Measurements from ENCODE around the gene UBE4B.

Gene UBE4B

DNA sequence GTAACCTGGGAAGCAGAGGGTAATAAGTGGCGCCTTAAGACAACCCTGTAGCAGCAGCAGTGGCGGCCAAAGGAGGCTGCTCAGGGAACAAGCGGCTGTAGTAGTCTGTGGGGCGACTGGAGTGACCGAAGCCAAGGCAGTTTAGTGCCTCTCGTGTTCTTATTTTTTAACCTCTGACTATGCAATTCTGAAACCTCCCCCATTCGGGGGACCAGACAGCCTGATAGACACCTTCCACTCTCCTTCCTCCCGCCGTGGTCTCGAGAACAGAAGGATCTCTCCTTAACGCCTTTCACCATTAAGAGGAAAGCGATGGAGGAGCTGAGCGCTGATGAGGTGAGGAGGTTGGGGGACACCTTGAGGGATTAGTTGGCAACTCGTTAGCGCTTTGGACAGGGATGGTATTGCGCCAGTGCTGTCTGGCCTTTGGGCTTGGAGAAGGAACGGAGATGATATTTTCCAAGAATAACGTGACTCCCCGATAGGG, 644 bp downstream of the UBE4B start:
- no peak for DNase-seq (ENCODE audit: low read depth, low spot score)

DNA sequence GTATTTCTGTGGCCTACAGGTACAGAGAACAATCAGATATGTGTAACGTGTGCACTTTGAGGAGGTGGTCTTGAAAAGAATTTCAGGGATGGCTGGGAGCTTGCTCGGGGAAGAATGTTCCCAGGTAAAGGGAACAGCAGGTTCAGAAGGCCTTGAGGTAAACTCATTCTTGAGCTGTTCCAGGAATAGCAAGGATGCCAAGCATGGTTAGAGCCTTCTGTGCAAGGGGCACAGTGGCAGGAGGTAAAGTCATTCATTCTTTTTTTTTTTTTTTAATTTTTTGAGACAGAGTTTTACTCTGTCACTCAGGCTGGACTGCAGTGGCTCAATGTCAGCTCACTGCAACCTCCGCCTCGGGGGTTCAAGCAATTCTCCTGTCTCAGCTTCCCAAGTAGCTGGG, 10.0 kb downstream of the UBE4B start:
- DNase-seq (ENCODE audit: low read depth, low spot score), result no peak

DNA sequence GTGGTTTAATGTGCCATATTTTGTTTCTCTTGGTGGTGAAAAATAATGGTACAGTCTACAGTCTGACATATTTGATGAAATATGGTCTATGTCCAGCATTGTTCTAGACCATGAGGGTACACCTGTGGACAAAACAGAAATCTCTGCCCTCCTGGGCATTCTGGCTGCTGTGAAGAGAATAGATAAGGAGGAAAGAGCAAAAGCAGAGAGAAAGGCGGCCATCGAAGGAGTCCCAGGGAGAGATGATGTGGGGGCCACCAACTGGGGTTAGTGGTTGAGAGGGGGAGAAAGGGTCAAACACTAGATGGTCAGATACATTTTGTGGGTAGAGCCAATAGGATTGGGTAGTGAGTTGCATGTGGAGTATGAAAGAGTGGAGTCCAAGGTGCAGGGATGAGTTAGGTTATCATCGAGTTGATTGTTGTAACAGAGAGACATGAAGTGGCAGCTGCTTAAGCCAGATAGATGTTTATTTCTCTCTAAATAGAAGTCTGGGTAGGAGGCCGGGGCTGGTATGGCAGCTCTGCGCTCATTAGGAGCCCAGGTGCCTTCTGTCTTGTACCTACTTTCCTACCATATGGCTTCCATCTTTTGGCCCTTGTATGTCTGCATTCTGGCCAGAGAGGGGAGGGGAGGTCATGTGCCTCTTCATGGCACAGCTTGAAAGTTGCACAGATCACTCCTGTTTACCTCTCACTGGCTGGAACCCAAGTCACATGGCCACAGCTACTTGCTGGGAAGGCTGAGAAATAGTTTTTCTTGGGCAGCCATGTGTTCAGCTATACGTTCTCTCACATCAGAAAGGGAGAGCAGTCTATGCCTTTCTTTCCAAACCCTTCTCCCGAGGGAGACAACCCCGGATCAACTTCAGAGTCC, 13.0 kb downstream of the UBE4B start:
- DNase-seq (ENCODE audit: low read depth, low spot score), result no peak

DNA sequence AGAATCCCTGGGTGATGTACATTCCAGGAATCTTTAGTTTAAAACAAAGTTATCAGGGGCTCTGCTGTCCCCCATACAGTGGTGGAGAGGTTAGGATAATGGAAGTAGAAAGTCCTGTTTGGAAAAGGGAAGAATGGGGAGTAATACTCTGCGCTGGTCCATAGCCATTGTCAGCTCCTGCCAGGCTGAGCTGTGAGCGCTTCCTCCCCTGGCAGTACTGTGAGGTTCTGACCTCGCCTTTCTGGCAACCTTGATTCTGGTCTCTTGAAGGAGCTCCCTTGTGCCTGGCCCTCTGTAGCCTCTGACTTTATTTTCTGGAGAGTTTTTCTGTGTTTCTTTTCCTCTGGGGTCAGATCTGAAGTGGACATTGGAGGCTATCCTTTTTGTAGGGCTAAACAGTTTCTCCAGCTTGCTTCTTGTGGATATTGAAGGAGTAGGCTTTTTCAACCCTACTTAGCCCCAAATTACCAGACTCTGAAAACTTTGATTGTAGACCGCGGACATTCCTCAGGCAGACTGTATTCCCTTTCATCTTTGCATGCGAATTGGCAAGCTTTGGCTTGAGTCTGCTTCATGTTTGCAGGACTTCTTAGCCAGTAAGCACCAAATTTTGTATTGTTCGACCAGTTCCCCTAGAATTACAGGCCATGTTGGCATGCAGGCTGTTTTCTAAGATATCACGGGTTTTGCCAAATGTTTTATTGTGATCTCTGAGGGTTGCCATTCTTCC, 13.8 kb downstream of the UBE4B start:
- DNase-seq (ENCODE audit: low read depth, low spot score), result no peak

DNA sequence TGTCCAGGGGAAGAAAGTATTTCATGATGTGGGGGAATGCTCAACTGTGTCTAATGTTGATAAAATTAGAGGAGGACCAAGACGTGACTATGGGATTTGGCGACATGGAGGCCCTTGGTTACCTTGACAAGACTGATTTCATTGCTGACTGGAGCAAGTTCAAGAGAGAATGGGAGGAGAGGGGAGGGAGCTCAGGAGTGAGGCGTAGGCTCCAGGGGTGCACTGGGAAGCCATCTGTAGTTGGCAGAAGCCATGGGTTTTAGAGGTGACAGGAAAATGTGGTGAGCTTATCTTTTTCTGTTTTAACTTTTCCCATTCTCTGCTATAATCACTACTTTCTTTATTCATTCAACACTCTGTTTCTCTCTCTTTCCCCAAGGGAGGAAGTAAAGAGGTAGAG, 15.8 kb downstream of the UBE4B start:
- no peak for DNase-seq (ENCODE audit: low read depth, low spot score)

DNA sequence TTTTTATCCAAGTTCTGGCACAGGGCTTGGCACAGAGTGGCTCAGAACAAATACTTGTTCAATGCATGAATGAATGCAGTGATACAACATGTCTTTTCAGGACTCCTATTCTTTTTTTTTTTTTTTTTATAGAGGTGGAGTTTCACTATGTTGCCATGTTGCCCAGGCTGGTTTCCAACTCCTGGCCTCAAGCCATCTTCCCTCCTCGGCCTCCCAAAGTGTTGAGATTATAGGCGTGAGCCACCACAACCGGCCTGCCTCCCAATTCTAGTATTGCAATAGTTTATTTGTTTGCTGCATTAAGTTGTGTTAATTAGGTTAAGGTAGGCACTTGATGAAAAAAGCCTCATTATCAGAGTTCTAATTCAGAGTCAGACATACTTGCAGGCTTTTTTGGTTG, 17.9 kb downstream of the UBE4B start:
- DNase-seq (ENCODE audit: low read depth, low spot score), result no peak

DNA sequence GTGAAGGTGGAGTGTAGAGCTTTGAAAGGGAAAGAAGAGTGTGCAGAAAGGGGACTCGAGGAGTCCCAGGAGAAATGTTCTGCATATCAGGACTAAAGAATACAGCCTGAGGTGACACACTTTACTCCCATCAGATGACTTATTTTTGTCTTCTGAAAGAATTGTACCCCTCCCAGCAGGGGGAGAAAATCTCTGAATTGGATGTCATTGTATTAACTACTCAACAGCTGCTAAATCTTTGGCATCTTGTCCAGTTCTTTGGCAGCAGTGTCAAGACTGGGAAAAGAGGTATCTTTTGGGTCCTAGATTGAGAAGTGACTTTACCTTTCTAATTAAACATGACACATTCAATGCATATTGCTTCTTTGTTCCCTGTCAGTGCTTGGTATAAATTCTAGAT, 18.9 kb downstream of the UBE4B start:
- no peak for DNase-seq (ENCODE audit: low read depth, low spot score)

DNA sequence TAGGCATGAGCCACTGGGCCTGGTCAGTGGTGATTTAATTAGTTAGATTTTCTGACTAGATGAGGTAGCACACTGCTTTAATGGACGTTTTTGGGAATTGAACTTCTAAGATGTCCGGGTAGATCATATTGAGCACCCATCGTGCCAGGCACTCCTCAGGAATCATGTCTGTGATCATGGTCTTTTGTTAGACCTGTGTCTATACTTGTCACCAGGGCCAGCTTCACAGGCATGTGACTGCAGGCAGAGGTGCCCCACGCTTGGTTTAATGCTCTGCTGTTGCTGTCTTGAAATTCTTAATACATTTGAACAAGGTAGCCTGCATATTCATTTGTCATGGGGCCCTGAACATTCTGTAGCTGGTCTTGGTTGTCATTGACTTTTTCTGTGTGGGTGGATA, 19.6 kb downstream of the UBE4B start:
- no peak for DNase-seq (ENCODE audit: low read depth, low spot score)

DNA sequence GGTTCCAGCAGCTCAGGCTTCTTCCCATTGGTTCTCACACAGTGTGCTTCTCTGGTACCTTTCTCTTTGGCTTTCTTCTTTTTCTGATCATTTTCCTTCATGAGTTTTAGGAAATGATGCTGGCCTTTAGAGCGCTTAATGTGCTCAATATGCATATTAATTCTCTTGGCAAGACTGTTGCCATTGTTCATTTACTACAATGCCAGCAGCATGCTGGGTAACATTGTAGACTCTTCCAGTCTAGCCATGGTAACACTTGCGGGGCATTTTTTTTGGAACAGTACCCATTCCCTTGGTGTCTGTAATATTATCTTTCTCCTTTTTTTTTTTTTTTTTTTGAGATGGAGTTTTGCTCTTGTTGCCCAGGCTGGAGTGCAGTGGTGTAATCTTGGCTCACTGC, 21.7 kb downstream of the UBE4B start:
- DNase-seq (ENCODE audit: low read depth, low spot score), result no peak

DNA sequence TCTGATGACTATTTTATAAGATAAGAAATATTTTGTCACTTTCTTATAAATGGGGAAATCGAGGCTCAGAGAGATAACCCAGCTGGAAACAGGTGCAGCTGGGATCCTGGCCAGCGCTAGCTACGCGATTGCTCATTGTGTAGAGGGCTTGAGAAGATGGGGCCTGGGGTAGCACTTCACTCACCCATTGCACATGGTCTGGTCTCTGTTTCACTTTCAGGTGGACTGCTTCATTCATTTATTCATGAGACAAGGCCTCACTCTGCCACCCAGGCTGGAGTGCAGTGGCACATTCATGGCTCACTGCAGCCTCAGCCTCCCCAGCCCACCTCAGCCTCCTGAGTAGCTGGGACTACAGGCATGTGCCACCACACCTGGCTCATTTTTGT, 23.8 kb downstream of the UBE4B start:
- DNase-seq (ENCODE audit: low read depth, low spot score), result no peak

DNA sequence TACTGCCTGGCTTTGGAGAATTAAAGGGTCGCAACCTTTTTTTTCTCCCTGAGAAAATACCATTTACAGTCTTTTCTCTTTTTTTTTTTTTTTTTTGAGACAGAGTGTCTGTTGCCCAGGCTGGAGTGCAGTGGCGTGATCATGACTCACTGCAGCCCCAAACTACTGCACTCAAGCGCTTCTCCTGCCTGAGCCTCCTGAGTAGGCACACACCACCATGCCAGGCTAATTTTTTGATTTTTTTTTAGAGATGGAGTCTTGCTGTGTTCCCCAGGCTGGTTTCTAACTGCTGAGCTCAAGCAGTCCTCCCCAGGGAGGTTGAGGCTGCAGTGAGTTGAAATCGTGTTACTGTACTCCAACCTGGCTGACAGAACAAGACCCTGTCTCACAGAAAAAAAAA, 24.6 kb downstream of the UBE4B start:
- DNase-seq (ENCODE audit: low read depth, low spot score), result no peak

DNA sequence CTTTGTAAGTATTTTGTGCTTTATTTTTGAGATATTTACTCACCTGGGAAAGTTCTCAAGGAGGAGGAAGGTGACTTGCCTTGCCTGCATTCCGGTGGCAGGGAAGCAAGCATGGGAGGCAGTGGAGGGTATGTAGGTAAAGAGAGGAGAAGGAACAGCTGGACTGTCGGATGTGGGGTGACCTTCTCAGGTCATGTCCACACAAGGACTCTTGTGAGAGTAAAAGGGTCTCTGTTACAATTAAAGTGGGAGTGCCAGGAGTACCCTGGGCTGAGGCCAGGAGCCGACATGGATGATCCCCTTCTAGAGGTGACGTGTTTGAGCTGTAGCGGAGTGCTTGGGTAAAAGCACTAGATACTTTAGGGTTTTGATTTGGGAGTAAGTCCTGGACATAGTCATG, 25.0 kb downstream of the UBE4B start:
- no peak for DNase-seq (ENCODE audit: low read depth, low spot score)

DNA sequence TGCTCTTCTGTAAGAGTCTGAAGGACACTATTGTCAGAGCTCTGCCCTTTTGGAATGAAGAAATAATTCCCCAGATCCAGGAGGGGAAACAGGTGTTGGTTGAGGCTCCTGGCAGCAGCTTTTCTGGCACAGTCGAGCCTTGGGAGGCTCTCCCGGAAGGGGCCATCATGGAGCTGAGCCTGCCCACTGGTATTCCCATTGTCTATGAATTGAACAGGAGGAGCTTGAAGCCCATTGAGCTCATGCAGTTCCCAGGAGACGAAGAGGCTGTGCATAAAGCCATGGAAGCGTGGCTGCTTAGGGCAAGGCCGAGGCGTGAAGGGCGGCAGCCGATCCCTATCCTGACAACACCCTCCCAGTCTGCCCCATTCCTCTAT, 26.6 kb downstream of the UBE4B start:
- no peak for DNase-seq (ENCODE audit: low read depth, low spot score)

DNA sequence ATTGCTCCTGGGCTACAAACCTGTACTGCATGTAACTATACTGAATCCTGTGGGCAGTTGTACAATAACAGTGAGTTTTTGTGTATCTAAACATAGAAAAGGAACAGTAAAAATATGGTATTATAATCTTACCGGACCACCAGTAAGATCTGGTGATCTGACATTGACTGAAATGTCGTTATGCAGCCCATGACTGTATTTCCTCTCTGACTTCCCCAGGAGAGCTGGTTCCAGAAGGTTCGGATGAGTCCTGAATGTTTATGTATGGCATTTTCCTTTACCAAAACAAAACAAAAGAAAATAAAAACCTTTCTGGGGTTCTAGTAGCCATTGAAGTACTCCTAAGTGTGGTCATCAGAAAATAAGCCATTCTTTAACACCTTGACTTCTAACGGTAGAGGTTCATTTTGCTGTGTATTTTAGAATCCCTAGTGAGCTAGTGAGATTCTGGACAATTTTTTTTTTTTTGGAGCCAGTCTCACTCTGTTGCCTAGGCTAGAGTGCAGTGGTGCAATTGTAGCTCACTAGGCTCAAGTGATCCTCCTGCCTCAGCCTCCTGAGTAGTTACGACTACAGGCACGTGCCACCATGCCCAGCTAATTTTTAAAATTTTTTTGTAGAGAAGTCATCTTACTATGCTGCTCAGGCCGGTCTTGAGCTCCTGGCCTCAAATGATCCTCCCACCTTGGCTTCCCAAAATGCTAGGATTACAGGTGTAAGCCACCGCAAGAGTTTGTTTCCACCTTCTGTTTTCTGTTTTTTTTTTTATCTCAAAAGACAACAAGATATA, 27.7 kb downstream of the UBE4B start:
- DNase-seq (ENCODE audit: low read depth, low spot score), result no peak

DNA sequence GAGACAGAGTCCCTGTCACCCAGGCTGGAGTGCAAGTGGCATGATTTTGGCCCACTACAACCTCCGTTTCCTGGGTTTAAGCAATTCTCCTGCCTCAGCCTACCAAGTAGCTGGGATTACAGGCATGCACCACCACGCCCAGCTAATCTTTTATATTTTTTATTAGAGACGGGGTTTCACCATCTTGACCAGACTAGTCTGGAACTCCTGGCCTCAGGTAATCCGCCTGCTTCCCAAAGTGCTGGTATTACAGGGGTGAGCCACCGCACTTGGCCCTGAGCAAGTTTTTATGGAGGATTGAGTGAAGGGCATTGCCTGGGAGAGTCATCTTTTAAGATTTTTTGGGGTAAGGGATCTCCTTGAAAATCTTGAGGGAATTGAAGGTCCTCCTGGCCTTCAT, 28.5 kb downstream of the UBE4B start:
- DNase-seq (ENCODE audit: low read depth, low spot score), result no peak

DNA sequence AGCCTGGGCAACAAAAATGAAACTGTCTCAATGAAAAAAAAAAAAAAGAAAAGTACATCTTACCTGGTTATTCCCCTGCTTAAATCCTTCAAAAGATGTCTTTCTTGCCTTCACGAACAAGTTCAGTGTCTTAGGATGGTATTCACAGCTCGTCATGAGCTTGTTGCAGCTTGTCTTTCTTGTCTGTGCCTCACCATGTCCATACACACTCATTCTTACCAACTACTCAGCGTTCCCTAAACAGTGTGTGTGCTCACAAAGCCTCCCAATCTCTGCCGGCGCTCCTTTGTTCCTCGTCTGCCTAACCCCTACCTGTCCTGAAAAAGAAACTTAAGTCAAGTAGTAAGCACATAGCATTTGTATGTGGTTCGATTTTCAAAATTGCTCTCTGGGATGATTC, 31.1 kb downstream of the UBE4B start:
- no peak for DNase-seq (ENCODE audit: low read depth, low spot score)

DNA sequence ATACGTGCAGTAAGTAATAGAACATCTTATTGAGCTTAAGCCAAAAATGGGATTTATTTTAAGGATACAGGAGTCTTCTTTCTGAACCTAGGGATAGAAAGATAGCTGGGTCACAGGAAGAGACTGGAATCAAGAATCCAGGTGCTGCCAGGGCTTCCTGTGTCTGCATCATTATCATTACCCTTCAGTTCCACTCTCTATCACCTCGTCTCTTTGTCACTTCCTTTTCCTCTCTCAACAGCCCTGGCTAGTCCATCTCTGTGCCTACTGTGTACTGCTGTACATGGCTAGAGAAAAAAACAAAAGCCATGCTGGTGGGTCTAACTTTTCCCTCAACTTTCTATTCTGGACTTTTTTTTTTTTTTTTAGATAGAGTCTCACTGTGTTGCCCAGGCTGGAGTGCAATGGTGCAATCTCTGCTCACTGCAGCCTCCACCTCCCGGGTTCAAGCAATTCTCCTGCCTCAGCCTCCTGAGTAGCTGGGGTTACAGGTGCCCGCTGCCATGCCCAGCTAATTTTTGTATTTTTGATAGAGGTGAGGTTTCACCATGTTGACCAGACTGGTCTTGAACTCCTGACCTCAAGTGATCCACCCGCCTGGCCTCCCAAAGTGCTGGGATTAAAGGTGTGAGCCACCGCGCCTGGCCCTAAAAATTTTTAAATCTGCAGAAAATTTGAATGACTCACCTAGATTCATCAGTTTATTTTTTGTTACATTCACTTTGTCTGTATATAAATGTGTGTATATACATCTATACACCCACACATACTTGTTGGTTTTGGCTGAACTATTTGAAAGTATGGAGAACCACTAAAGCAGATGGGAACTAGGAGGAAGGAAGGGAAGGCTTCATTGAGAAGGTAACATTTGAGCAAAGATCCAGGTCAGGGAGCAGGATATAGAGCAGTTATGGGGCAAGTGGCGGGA, 31.9 kb downstream of the UBE4B start:
- no peak for DNase-seq (ENCODE audit: low read depth, low spot score)

DNA sequence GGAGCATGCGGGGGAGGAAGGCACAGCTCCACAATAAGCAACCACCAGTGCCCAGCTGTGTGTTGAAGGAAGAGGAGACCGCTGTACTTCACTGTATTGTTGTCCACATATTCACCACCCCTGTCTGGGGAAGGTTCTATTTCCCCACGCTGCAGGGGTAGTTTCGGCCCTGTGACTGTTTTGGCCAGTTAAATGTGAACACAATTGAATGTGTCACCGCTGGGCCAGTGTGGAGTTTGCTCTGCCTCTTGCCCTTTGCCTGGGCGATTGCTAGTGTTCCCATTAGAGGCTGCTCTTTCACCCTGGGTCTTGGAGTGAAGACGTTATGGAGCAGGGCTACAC, 32.6 kb downstream of the UBE4B start:
- DNase-seq (ENCODE audit: low read depth, low spot score), result no peak

DNA sequence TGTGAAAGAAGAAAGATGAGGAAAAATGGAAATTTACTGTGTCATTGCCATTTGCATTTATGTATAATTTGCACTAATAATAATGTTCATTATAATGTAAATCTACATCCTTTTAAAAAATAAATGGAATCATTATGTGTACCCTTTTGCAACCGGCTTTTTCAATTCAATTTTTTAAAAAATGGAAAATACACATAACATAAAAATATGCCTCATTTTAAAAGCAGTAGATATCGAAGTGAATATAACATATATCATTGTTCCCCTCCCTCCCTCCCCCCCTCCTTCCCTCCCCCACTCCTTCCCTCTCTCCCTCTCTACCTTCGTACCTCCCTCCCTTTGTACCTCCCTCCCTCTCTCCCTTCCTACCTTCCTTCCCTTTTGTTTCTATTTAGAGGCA, 33.0 kb downstream of the UBE4B start:
- DNase-seq (ENCODE audit: low read depth, low spot score), result no peak

DNA sequence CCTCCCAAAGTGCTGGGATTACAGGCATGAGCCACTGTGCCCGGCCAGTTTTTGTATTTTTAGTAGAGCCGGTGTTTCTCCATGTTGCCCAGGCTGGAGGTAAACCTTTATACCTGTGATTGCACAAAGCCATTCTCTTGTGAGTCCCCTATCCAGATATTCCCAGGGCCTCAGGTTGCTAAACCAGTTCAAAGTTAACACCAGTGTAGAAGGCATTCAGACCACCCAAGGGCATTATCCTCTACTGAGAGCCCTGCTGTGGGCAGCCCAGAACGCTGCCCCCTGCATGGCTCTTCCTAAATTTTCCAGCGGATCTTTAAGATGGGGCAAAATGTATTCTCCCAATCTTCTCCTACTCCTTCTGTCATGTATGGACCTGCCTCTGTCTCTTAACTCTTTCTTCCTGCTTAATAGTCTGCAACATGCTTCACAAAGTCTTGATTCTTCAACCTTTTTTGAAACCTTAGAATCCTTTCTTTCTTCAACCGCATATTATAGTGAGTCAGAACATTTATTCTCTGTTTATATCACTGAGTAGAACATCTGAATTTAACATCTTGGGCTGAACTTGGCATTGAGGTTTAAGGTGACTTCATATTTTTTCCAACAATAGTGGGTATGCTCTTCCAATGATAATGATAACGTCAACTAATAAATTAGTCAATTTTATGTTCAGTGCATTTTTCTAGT, 36.0 kb downstream of the UBE4B start:
- DNase-seq (ENCODE audit: low read depth, low spot score), result no peak

DNA sequence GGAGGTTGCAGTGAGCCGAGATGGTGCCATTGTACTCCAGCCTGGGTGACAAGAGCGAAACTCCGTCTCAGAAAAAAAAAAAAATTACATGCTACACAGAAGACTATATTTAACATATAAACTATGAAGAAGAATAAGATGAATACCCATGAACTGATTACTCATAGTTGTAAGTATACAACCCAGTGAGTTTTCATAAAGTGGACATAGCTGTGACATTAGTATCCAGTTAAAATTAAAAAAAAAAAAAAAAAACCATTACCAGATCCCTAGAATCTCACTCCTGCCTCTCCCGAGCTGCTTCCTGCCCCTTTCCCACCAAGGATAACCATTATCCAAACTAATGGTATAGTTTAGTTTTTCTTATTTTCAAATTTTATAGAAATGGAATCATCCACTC, 37.4 kb downstream of the UBE4B start:
- no peak for DNase-seq (ENCODE audit: low read depth, low spot score)

All from iPS DF 19.7 (cell line).